GM12878 (cell line): ENCODE measurements around the gene ANTXR1. TPM values are rescaled to one million over a fixed set of nuclear protein-coding genes. Genes with fewer than 3 reads are reported as not detected.

Source experiments
- ATAC-seq: fragments of 200-7000 bp; cut with Tn5 transposase; 3 replicates; pipeline ENCODE4 v1.9.1; 2020; ENCODE audit warnings: mild to moderate bottlenecking, moderate library complexity
- BruUV-seq: library from RNA; stranded (reverse); fragments of 400-500 nt; replicated peaks from 2 replicates; lab custom pipeline; 2021; lab: Mats Ljungman, UMichigan
- CTCF ChIA-PET: fragments of 300-600 bp; sonication (Branson Sonifier 250); formaldehyde crosslinking; extraction: SDS; loops from one replicate; lab custom pipeline; 2021; ENCODE audit warnings: inconsistent platforms; lab: Yijun Ruan, JAX
- POLR2A ChIA-PET: fragments of 350-600 bp; formaldehyde crosslinking; extraction: SDS; loops from one replicate; lab custom pipeline; 2021; ENCODE audit warnings: inconsistent platforms; lab: Charles Lee
- RAD21 ChIA-PET: fragments of 300-600 bp; sonication (Branson Sonifier 250); formaldehyde crosslinking; loops from one replicate; lab custom pipeline; 2023; ENCODE audit warnings: antibody characterized with exemption; ENCODE audit not compliant: unreplicated experiment; lab: Charles Lee
- SMC1A ChIA-PET: fragments of 300-600 bp; sonication (Branson Sonifier 250); formaldehyde crosslinking; loops from one replicate; lab custom pipeline; 2023; ENCODE audit not compliant: unreplicated experiment, uncharacterized antibody; lab: Charles Lee
- DNase-seq: peaks from one replicate; pipeline ENCODE4 v3.0.0-alpha.2; 2011; ENCODE audit warnings: low read depth, low spot score
- FAIRE-seq: peaks from 3 replicates; lab custom pipeline; 2011; peaks lifted over from hg19 to GRCh38; lab: Jason Lieb, UNC
- H2AFZ ChIP-seq: 2 replicates; pipeline ENCODE4 v1.6.0; 2011; ENCODE audit warnings: low read depth, low read length, control low read depth; ENCODE audit not compliant: control insufficient read depth
- H3K27ac ChIP-seq: 2 replicates; pipeline ENCODE4 v1.5.1; 2011; ENCODE audit warnings: control low read depth; ENCODE audit not compliant: control insufficient read depth, insufficient read depth
- H3K27me3 ChIP-seq, 2 experiments: replicated peaks in 1 of 2; 2 replicates each; pipeline versions ENCODE4 v1.6.0 to v1.6.1; 2011; ENCODE audit warnings: low read length in 1 of 2; ENCODE audit not compliant: control insufficient read depth in 2 of 2, insufficient read depth in 2 of 2
- H3K36me3 ChIP-seq, 2 experiments: 2 replicates each; pipeline ENCODE4 v1.5.1; 2011; ENCODE audit warnings: low read length in 1 of 2; ENCODE audit not compliant: control insufficient read depth in 2 of 2, insufficient read depth in 2 of 2
- H3K4me1 ChIP-seq: 2 replicates; pipeline ENCODE4 v1.6.1; 2011; ENCODE audit warnings: mild to moderate bottlenecking, low read length, moderate library complexity, mixed read lengths; ENCODE audit not compliant: control insufficient read depth, insufficient read depth
- H3K4me2 ChIP-seq: 2 replicates; pipeline ENCODE4 v1.6.0; 2011; ENCODE audit warnings: control low read depth; ENCODE audit not compliant: control insufficient read depth, insufficient read depth
- H3K4me3 ChIP-seq: fragments of 200-600 bp; sonication (generic); 2 replicates; pipeline ENCODE4 v1.5.1; 2016
- H3K79me2 ChIP-seq: 2 replicates; pipeline ENCODE4 v1.6.0; 2011; ENCODE audit warnings: low read length; ENCODE audit not compliant: control insufficient read depth, insufficient read depth
- H3K9ac ChIP-seq: 2 replicates; pipeline ENCODE4 v1.8.0; 2011; ENCODE audit warnings: low read length, control low read depth, mixed read lengths; ENCODE audit not compliant: control insufficient read depth, insufficient read depth
- H3K9me3 ChIP-seq: replicated peaks from 3 replicates; pipeline ENCODE4 v1.5.1; 2011; ENCODE audit warnings: mild to moderate bottlenecking, low read length; ENCODE audit not compliant: control insufficient read depth, insufficient read depth
- H4K20me1 ChIP-seq: 2 replicates; pipeline ENCODE4 v1.6.0; 2011; ENCODE audit not compliant: control insufficient read depth, insufficient read depth
- BHLHE40 ChIP-seq, 2 experiments: fragments of 450-650 bp in 1 of 2; IDR thresholded peaks; 2 replicates each; pipeline ENCODE4 v1.6.1; 2011 to 2017; ENCODE audit warnings: low read depth in 2 of 2, borderline replicate concordance in 1 of 2, improper control_type of control experiment in 1 of 2, low read length in 1 of 2, mild to moderate bottlenecking in 1 of 2
- CBX3 ChIP-seq: fragments of 200-600 bp; sonication (generic); IDR thresholded peaks from 2 replicates; pipeline ENCODE4 v1.6.1; 2016; ENCODE audit warnings: low read depth, borderline replicate concordance
- EZH2 ChIP-seq: IDR thresholded peaks from 2 replicates; pipeline ENCODE4 v1.6.1; 2012; ENCODE audit warnings: low read depth, mild to moderate bottlenecking, control low read depth, inconsistent platforms, low read length, borderline replicate concordance; ENCODE audit not compliant: control insufficient read depth
- HDAC6 ChIP-seq: fragments of 200-600 bp; sonication (generic); IDR thresholded peaks from one replicate; pipeline ENCODE4 v1.8.0; 2017; ENCODE audit warnings: antibody characterized with exemption; ENCODE audit not compliant: unreplicated experiment
- JUNB ChIP-seq: IDR thresholded peaks from 2 replicates; pipeline ENCODE4 v1.6.1; 2016; ENCODE audit warnings: antibody characterized with exemption, mild to moderate bottlenecking
- MTA2 ChIP-seq: fragments of 450-650 bp; IDR thresholded peaks from 2 replicates; pipeline ENCODE4 v1.6.1; 2016; ENCODE audit warnings: low read depth, mild to moderate bottlenecking, moderate library complexity
- MTA3 ChIP-seq: IDR thresholded peaks from 2 replicates; pipeline ENCODE4 v1.6.1; 2012; ENCODE audit warnings: low read length, inconsistent platforms, borderline replicate concordance
- PML ChIP-seq: IDR thresholded peaks from 2 replicates; pipeline ENCODE4 v1.6.1; 2012; ENCODE audit warnings: low read length, inconsistent platforms
- RCOR1 ChIP-seq: conservative IDR thresholded peaks from 2 replicates; pipeline ENCODE4 v1.6.1; 2012; ENCODE audit warnings: low read depth, low read length, improper control_type of control experiment
- SREBF1 ChIP-seq: IDR thresholded peaks from 2 replicates; pipeline ENCODE4 v1.6.1; 2012; ENCODE audit warnings: mild to moderate bottlenecking, low read length
- STAT3 ChIP-seq: IDR thresholded peaks from 2 replicates; pipeline ENCODE4 v1.6.1; 2011; ENCODE audit warnings: low read depth, low read length, improper control_type of control experiment
- TCF3 ChIP-seq: IDR thresholded peaks from 2 replicates; pipeline ENCODE4 v1.6.1; 2012; ENCODE audit warnings: low read depth, mild to moderate bottlenecking, low read length, borderline replicate concordance; ENCODE audit not compliant: insufficient read depth
- WGBS: methylation state at CpG from one replicate; pipeline ENCODE4 v1.1.6; 2016; ENCODE audit warnings: low lambda C conversion rate; ENCODE audit not compliant: insufficient replicate concordance, insufficient coverage; ENCODE audit errors: missing lambda C conversion rate; 5-methylcytosine and 5-hydroxymethylcytosine counted together
- in situ Hi-C: fragments of 300-500 bp; cut with MboI; formaldehyde crosslinking; loops from 9 replicates; pipeline ENCODE4 v1.14.3; 2018; ENCODE audit warnings: mixed read lengths
- intact Hi-C: fragments of 100-400 bp; cut with micrococcal nuclease; formaldehyde crosslinking; loops from one replicate; pipeline ENCODE4 v1.14.2; 2022; ENCODE audit not compliant: unreplicated experiment
- polyA plus RNA-seq, 11 experiments: library from polyadenylated mRNA; depleted of rRNA in 4 of 11; unstranded in 6 of 11; stranded (reverse) in 5 of 11; fragments of >200 nt; fragmentation: Nextera tagmentation in 4 of 11; fragmentation: Illumina TruSeq in 1 of 11; extraction: Ambion mirVana in 4 of 11; extraction: Trizol in 1 of 11; gene quantifications; 1 replicate in 1 of 11; 2 replicates in 10 of 11; pipeline versions ENCODE4 v1.2.1 to v1.2.3, GENCODE V29; 2011 to 2016; ENCODE audit warnings: inconsistent platforms in 2 of 11, missing spikeins in 2 of 11, low read depth in 1 of 11
- total RNA-seq, 4 experiments: library from RNA; depleted of rRNA in 3 of 4; stranded (reverse); fragments of >200 nt in 3 of 4; fragmentation: Illumina TruSeq in 1 of 4; extraction: Trizol in 1 of 4; gene quantifications; 2 replicates each; pipeline versions ENCODE4 v1.2.1 to v1.2.3, GENCODE V29; 2013 to 2021
- TF ChIP-seq, protein P1 (sequence below): IDR thresholded peaks from 2 replicates; pipeline ENCODE4 v1.6.1; 2012; ENCODE audit warnings: low read length, inconsistent platforms
- TF ChIP-seq, protein P2 (sequence below): fragments of 450-650 bp; IDR thresholded peaks from 2 replicates; pipeline ENCODE4 v1.6.1; 2017; ENCODE audit warnings: borderline replicate concordance

Gene ANTXR1
- total and polyA plus RNA-seq, 10 of the 15 experiments (the other 5 are each of a cell fraction or from before 2014, with no cell fraction given), result 0.09 to 0.26 TPM; not detected in 8

DNA sequence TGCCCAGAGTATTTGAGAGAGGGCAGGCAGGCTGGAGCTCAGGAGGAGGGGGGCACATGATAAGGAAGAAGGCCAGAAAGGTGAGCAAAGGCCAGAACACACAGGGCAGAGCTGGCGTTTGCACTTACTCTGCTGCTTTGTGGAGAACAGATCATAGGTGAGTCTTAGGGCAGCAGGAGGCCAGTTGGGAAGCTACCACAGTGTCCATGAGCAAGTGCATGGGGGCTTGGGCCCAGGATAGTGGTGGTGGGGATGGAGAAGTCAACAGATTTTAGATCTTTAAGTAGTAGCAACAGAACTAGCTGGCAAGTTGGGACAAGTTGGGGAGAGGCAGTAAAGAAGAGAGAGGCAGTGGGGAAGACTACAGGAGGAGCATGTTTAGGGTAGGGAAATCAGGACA lies 168.0 kb downstream of the ANTXR1 start:
- Histone ChIP-seq H3K4me2 (no peak overlapping the region), H3K9me3 (no peaks in the 10 kb centered on the region), H4K20me1 (no peaks in the 10 kb centered on the region), H3K36me3 (no peaks in the 10 kb centered on the region), H3K79me2 (no peaks in the 10 kb centered on the region), H2AFZ (no peak overlapping the region), H3K9ac (no peak overlapping the region), H3K4me3 (no peak overlapping the region), H3K27ac (no peak overlapping the region), H3K27me3 (0 out of 4 replicates have a peak, but pooled peaks cover 0 to 3% of the 10 kb centered on the region in 2 experiments), H3K4me1 (no peaks in the 10 kb centered on the region)
- ChIA-PET SMC1A (no interaction called here), CTCF (no interaction called here), POLR2A (no interaction called here), RAD21 (no interaction called here)
- no TSS peak for BruUV-seq
- ATAC-seq, result no peak
- no peak for FAIRE-seq
- 0% methylated on average over 1 of the region's 1 CpG for whole genome bisulfite sequencing
- in situ Hi-C loops (no loop called here), intact Hi-C loops (no loop called here)
- TF ChIP-seq, protein P1, sequence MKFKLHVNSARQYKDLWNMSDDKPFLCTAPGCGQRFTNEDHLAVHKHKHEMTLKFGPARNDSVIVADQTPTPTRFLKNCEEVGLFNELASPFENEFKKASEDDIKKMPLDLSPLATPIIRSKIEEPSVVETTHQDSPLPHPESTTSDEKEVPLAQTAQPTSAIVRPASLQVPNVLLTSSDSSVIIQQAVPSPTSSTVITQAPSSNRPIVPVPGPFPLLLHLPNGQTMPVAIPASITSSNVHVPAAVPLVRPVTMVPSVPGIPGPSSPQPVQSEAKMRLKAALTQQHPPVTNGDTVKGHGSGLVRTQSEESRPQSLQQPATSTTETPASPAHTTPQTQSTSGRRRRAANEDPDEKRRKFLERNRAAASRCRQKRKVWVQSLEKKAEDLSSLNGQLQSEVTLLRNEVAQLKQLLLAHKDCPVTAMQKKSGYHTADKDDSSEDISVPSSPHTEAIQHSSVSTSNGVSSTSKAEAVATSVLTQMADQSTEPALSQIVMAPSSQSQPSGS, result no peak
- TF ChIP-seq EZH2 (no peak), STAT3 (no peak), BHLHE40 (IDR thresholded peaks at IDR 0.05; ENCODE audit: borderline replicate concordance in 1 of 2, low read depth in 2 of 2, low read length in 1 of 2) (no peak), HDAC6 (no peak), MTA3 (no peak), PML (no peak), JUNB (no peak), MTA2 (no peak), TCF3 (no peak), RCOR1 (no peak), SREBF1 (no peak), CBX3 (no peak)
- TF ChIP-seq, protein P2, sequence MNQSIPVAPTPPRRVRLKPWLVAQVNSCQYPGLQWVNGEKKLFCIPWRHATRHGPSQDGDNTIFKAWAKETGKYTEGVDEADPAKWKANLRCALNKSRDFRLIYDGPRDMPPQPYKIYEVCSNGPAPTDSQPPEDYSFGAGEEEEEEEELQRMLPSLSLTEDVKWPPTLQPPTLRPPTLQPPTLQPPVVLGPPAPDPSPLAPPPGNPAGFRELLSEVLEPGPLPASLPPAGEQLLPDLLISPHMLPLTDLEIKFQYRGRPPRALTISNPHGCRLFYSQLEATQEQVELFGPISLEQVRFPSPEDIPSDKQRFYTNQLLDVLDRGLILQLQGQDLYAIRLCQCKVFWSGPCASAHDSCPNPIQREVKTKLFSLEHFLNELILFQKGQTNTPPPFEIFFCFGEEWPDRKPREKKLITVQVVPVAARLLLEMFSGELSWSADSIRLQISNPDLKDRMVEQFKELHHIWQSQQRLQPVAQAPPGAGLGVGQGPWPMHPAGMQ, result no peak
- DNase-seq, result no peak
